GM18517 (cell line): ENCODE results near the gene GH1.
"Not testable (repeated sequence)": the region's sequence is repeated elsewhere in the genome, so short reads cannot be mapped to it uniquely, and the experiment has no call there.

ENCODE experiments used
- ATAC-seq: cut with Tn5 transposase; IDR thresholded peaks from one replicate; pipeline ENCODE4 v1.9.1; 2021; ENCODE audit warnings: mild to moderate bottlenecking, moderate library complexity; ENCODE audit not compliant: unreplicated experiment

GH1 gene

GRCh38 chr17:63869491-63870291, 48.9 kb downstream of the GH1 start:
- ATAC-seq, result not testable (repeated sequence)
